HEK293 (cell line): ENCODE measurements around the gene LBX2.

ENCODE experiments used
- GLI4 ChIP-seq: fragments of 450-650 bp; formaldehyde crosslinking; IDR thresholded peaks from 2 replicates; pipeline ENCODE4 v1.5.1; 2016; ENCODE audit warnings: missing biosample characterization, missing genetic modification characterization
- WT1 ChIP-seq: fragments of 450-650 bp; formaldehyde crosslinking; IDR thresholded peaks from 2 replicates; pipeline ENCODE4 v1.5.1; 2016; ENCODE audit warnings: missing biosample characterization, missing genetic modification characterization
- ZBTB21 ChIP-seq: fragments of 450-650 bp; formaldehyde crosslinking; IDR thresholded peaks from 2 replicates; pipeline ENCODE4 v1.5.1; 2017; ENCODE audit warnings: missing biosample characterization, missing genetic modification characterization
- ZIC2 ChIP-seq: fragments of 450-650 bp; formaldehyde crosslinking; IDR thresholded peaks from 2 replicates; pipeline ENCODE4 v1.5.1; 2016; ENCODE audit warnings: missing biosample characterization, missing genetic modification characterization
- ZNF175 ChIP-seq: fragments of 450-650 bp; formaldehyde crosslinking; IDR thresholded peaks from 2 replicates; pipeline ENCODE4 v1.5.1; 2016; ENCODE audit warnings: missing biosample characterization, missing genetic modification characterization
- ZNF184 ChIP-seq: fragments of 450-650 bp; IDR thresholded peaks from 2 replicates; pipeline ENCODE4 v1.5.1; 2018; ENCODE audit warnings: missing biosample characterization, mild to moderate bottlenecking, missing genetic modification characterization
- ZNF202 ChIP-seq: fragments of 450-650 bp; formaldehyde crosslinking; IDR thresholded peaks from 2 replicates; pipeline ENCODE4 v1.5.1; 2016; ENCODE audit warnings: missing biosample characterization, missing genetic modification characterization, borderline replicate concordance
- ZNF214 ChIP-seq: fragments of 450-650 bp; formaldehyde crosslinking; IDR thresholded peaks from 2 replicates; pipeline ENCODE4 v1.5.1; 2017; ENCODE audit warnings: missing biosample characterization, mild to moderate bottlenecking, missing genetic modification characterization, borderline replicate concordance
- ZNF221 ChIP-seq: fragments of 450-650 bp; formaldehyde crosslinking; IDR thresholded peaks from 2 replicates; pipeline ENCODE4 v1.5.1; 2017; ENCODE audit warnings: missing biosample characterization, missing genetic modification characterization, borderline replicate concordance
- ZNF24 ChIP-seq: fragments of 450-650 bp; formaldehyde crosslinking; IDR thresholded peaks from 2 replicates; pipeline ENCODE4 v1.5.1; 2016; ENCODE audit warnings: missing biosample characterization, missing genetic modification characterization
- ZNF335 ChIP-seq: fragments of 450-650 bp; formaldehyde crosslinking; conservative IDR thresholded peaks from 2 replicates; pipeline ENCODE4 v1.5.1; 2016; ENCODE audit warnings: missing biosample characterization, missing genetic modification characterization
- ZNF394 ChIP-seq: fragments of 450-650 bp; formaldehyde crosslinking; IDR thresholded peaks from 2 replicates; pipeline ENCODE4 v1.5.1; 2016; ENCODE audit warnings: missing biosample characterization, missing genetic modification characterization, mild to moderate bottlenecking, moderate library complexity, borderline replicate concordance
- ZNF501 ChIP-seq: fragments of 450-650 bp; formaldehyde crosslinking; IDR thresholded peaks from 2 replicates; pipeline ENCODE4 v1.5.1; 2016; ENCODE audit warnings: missing biosample characterization, missing genetic modification characterization
- ZNF530 ChIP-seq: fragments of 450-650 bp; formaldehyde crosslinking; IDR thresholded peaks from 2 replicates; pipeline ENCODE4 v1.5.1; 2016; ENCODE audit warnings: low read depth, missing biosample characterization, missing genetic modification characterization
- ZNF654 ChIP-seq: fragments of 450-650 bp; formaldehyde crosslinking; IDR thresholded peaks from 2 replicates; pipeline ENCODE4 v1.5.1; 2016; ENCODE audit warnings: low read depth, missing biosample characterization, missing genetic modification characterization
- TF ChIP-seq, protein P1 (sequence below): fragments of 450-650 bp; formaldehyde crosslinking; IDR thresholded peaks from 2 replicates; pipeline ENCODE4 v1.5.1; 2016; ENCODE audit warnings: missing biosample characterization, missing genetic modification characterization
- TF ChIP-seq, protein P2 (sequence below): fragments of 450-650 bp; formaldehyde crosslinking; IDR thresholded peaks from 2 replicates; pipeline ENCODE4 v1.5.1; 2017; ENCODE audit warnings: missing biosample characterization, missing genetic modification characterization
- TF ChIP-seq, protein P3 (sequence below): fragments of 450-650 bp; formaldehyde crosslinking; IDR thresholded peaks from 2 replicates; pipeline ENCODE4 v1.5.1; 2016; ENCODE audit warnings: missing biosample characterization, missing genetic modification characterization
- TF ChIP-seq, protein P4 (sequence below): fragments of 450-650 bp; formaldehyde crosslinking; IDR thresholded peaks from 2 replicates; pipeline ENCODE4 v1.5.1; 2016; ENCODE audit warnings: missing biosample characterization, missing genetic modification characterization
- TF ChIP-seq, protein P5 (sequence below): fragments of 450-650 bp; formaldehyde crosslinking; IDR thresholded peaks from 2 replicates; pipeline ENCODE4 v1.5.1; 2016; ENCODE audit warnings: missing biosample characterization, missing genetic modification characterization
- TF ChIP-seq, protein P6 (sequence below): fragments of 450-650 bp; formaldehyde crosslinking; IDR thresholded peaks from 2 replicates; pipeline ENCODE4 v1.5.1; 2016; ENCODE audit warnings: missing biosample characterization, missing genetic modification characterization
- TF ChIP-seq, protein P7 (sequence below): fragments of 450-650 bp; formaldehyde crosslinking; IDR thresholded peaks from 2 replicates; pipeline ENCODE4 v1.5.1; 2017; ENCODE audit warnings: missing biosample characterization, missing genetic modification characterization
- TF ChIP-seq, protein P8 (sequence below): fragments of 450-650 bp; formaldehyde crosslinking; optimal IDR thresholded peaks from 2 replicates; pipeline ENCODE3; 2016; ENCODE audit warnings: missing biosample characterization, mild to moderate bottlenecking, missing genetic modification characterization

Gene LBX2

DNA sequence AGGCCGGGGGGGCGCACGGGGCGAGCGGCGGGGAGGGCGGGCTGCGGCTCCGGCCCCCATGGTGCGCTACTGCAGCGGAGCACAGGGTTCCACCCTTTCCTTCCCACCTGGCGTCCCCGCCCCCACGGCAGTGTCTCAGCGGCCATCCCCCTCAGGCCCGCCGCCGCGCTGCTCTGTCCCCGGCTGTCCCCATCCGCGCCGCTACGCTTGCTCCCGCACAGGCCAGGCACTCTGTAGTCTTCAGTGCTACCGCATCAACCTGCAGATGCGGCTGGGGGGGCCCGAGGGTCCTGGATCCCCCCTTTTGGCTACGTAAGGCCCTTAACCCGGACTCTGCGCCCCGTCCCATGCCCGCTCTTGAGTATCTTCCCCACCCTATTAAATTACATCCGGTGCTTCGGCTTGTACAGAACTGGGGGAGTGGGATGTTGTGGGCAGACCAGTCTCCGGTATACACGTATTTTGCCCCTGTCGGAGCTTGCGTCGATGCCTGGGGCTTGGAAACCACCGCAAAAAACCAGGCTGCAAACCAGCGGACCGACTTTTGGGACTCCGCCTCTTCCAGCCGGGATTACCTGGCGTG, 41.8 kb downstream of the LBX2 start (continued):
- TF ChIP-seq, protein P1, sequence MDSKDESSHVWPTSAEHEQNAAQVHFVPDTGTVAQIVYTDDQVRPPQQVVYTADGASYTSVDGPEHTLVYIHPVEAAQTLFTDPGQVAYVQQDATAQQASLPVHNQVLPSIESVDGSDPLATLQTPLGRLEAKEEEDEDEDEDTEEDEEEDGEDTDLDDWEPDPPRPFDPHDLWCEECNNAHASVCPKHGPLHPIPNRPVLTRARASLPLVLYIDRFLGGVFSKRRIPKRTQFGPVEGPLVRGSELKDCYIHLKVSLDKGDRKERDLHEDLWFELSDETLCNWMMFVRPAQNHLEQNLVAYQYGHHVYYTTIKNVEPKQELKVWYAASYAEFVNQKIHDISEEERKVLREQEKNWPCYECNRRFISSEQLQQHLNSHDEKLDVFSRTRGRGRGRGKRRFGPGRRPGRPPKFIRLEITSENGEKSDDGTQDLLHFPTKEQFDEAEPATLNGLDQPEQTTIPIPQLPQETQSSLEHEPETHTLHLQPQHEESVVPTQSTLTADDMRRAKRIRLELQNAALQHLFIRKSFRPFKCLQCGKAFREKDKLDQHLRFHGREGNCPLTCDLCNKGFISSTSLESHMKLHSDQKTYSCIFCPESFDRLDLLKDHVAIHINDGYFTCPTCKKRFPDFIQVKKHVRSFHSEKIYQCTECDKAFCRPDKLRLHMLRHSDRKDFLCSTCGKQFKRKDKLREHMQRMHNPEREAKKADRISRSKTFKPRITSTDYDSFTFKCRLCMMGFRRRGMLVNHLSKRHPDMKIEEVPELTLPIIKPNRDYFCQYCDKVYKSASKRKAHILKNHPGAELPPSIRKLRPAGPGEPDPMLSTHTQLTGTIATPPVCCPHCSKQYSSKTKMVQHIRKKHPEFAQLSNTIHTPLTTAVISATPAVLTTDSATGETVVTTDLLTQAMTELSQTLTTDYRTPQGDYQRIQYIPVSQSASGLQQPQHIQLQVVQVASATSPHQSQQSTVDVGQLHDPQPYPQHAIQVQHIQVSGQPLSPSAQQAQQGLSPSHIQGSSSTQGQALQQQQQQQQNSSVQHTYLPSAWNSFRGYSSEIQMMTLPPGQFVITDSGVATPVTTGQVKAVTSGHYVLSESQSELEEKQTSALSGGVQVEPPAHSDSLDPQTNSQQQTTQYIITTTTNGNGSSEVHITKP = 0 out of 2 replicates have a peak, but pooled peaks have one; percentile 17
- no peak for TF ChIP-seq ZNF24 (tag by site-specific recombination)
- no peak for TF ChIP-seq ZNF175 (tag by site-specific recombination)
- TF ChIP-seq, protein P2, sequence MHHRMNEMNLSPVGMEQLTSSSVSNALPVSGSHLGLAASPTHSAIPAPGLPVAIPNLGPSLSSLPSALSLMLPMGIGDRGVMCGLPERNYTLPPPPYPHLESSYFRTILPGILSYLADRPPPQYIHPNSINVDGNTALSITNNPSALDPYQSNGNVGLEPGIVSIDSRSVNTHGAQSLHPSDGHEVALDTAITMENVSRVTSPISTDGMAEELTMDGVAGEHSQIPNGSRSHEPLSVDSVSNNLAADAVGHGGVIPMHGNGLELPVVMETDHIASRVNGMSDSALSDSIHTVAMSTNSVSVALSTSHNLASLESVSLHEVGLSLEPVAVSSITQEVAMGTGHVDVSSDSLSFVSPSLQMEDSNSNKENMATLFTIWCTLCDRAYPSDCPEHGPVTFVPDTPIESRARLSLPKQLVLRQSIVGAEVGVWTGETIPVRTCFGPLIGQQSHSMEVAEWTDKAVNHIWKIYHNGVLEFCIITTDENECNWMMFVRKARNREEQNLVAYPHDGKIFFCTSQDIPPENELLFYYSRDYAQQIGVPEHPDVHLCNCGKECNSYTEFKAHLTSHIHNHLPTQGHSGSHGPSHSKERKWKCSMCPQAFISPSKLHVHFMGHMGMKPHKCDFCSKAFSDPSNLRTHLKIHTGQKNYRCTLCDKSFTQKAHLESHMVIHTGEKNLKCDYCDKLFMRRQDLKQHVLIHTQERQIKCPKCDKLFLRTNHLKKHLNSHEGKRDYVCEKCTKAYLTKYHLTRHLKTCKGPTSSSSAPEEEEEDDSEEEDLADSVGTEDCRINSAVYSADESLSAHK (tag by site-specific recombination) = peak; percentile 59
- TF ChIP-seq, protein P3, sequence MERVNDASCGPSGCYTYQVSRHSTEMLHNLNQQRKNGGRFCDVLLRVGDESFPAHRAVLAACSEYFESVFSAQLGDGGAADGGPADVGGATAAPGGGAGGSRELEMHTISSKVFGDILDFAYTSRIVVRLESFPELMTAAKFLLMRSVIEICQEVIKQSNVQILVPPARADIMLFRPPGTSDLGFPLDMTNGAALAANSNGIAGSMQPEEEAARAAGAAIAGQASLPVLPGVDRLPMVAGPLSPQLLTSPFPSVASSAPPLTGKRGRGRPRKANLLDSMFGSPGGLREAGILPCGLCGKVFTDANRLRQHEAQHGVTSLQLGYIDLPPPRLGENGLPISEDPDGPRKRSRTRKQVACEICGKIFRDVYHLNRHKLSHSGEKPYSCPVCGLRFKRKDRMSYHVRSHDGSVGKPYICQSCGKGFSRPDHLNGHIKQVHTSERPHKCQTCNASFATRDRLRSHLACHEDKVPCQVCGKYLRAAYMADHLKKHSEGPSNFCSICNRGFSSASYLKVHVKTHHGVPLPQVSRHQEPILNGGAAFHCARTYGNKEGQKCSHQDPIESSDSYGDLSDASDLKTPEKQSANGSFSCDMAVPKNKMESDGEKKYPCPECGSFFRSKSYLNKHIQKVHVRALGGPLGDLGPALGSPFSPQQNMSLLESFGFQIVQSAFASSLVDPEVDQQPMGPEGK (tag by site-specific recombination) = peak; percentile 91
- no peak for TF ChIP-seq ZNF530 (tag by site-specific recombination)
- TF ChIP-seq ZNF654 (tag by site-specific recombination) = no peak
- no peak for TF ChIP-seq GLI4 (tag by site-specific recombination)
- no peak for TF ChIP-seq ZNF202 (tag by site-specific recombination)
- TF ChIP-seq, protein P4, sequence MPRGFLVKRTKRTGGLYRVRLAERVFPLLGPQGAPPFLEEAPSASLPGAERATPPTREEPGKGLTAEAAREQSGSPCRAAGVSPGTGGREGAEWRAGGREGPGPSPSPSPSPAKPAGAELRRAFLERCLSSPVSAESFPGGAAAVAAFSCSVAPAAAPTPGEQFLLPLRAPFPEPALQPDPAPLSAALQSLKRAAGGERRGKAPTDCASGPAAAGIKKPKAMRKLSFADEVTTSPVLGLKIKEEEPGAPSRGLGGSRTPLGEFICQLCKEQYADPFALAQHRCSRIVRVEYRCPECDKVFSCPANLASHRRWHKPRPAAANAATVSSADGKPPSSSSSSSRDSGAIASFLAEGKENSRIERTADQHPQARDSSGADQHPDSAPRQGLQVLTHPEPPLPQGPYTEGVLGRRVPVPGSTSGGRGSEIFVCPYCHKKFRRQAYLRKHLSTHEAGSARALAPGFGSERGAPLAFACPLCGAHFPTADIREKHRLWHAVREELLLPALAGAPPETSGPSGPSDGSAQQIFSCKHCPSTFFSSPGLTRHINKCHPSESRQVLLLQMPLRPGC (tag by site-specific recombination) = 0 out of 2 replicates have a peak, but pooled peaks have one; percentile 51
- TF ChIP-seq, protein P5, sequence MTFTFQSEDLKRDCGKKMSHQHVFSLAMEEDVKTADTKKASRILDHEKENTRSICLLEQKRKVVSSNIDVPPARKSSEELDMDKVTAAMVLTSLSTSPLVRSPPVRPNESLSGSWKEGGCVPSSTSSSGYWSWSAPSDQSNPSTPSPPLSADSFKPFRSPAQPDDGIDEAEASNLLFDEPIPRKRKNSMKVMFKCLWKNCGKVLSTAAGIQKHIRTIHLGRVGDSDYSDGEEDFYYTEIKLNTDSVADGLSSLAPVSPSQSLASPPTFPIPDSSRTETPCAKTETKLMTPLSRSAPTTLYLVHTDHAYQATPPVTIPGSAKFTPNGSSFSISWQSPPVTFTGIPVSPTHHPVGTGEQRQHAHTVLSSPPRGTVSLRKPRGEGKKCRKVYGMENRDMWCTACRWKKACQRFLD (tag by site-specific recombination) = no peak
- no peak for TF ChIP-seq ZNF184 (tag by site-specific recombination)
- TF ChIP-seq ZBTB21 (tag by site-specific recombination) = peak; percentile 86
- peak; percentile 34; the same call in 1 of the 2 replicates for TF ChIP-seq WT1 (tag by site-specific recombination)
- TF ChIP-seq, protein P6, sequence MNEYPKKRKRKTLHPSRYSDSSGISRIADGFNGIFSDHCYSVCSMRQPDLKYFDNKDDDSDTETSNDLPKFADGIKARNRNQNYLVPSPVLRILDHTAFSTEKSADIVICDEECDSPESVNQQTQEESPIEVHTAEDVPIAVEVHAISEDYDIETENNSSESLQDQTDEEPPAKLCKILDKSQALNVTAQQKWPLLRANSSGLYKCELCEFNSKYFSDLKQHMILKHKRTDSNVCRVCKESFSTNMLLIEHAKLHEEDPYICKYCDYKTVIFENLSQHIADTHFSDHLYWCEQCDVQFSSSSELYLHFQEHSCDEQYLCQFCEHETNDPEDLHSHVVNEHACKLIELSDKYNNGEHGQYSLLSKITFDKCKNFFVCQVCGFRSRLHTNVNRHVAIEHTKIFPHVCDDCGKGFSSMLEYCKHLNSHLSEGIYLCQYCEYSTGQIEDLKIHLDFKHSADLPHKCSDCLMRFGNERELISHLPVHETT (tag by site-specific recombination) = 0 out of 2 replicates have a peak, but pooled peaks have one; percentile 21
- TF ChIP-seq, protein P7, sequence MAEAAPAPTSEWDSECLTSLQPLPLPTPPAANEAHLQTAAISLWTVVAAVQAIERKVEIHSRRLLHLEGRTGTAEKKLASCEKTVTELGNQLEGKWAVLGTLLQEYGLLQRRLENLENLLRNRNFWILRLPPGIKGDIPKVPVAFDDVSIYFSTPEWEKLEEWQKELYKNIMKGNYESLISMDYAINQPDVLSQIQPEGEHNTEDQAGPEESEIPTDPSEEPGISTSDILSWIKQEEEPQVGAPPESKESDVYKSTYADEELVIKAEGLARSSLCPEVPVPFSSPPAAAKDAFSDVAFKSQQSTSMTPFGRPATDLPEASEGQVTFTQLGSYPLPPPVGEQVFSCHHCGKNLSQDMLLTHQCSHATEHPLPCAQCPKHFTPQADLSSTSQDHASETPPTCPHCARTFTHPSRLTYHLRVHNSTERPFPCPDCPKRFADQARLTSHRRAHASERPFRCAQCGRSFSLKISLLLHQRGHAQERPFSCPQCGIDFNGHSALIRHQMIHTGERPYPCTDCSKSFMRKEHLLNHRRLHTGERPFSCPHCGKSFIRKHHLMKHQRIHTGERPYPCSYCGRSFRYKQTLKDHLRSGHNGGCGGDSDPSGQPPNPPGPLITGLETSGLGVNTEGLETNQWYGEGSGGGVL (tag by site-specific recombination) = peak; percentile 69; the same call in 1 of the 2 replicates
- TF ChIP-seq ZNF221 (tag by site-specific recombination) = no peak; the same call in 1 of the 2 replicates
- TF ChIP-seq, protein P8, sequence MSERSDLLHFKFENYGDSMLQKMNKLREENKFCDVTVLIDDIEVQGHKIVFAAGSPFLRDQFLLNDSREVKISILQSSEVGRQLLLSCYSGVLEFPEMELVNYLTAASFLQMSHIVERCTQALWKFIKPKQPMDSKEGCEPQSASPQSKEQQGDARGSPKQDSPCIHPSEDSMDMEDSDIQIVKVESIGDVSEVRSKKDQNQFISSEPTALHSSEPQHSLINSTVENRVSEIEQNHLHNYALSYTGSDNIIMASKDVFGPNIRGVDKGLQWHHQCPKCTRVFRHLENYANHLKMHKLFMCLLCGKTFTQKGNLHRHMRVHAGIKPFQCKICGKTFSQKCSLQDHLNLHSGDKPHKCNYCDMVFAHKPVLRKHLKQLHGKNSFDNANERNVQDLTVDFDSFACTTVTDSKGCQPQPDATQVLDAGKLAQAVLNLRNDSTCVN = peak; percentile 70
- TF ChIP-seq ZNF335 (tag by site-specific recombination) = peak; percentile 92
- TF ChIP-seq ZNF394 (tag by site-specific recombination) = 0 out of 2 replicates have a peak, but pooled peaks have one; percentile 9
- peak; percentile 52; the same call in 1 of the 2 replicates for TF ChIP-seq ZIC2
- peak; percentile 94 for TF ChIP-seq ZNF501 (tag by site-specific recombination)
- no peak for TF ChIP-seq ZNF214 (tag by site-specific recombination)
